Ishikawa (cell line): ENCODE measurements around the gene PEMT.

Source experiments
- CEBPB ChIP-seq: IDR thresholded peaks from 2 replicates; pipeline ENCODE4 v1.6.1; 2012
- CREB1 ChIP-seq: IDR thresholded peaks from 2 replicates; pipeline ENCODE4 v1.6.1; 2012; ENCODE audit warnings: low read depth
- EP300 ChIP-seq: IDR thresholded peaks from 2 replicates; pipeline ENCODE4 v1.6.1; 2012; ENCODE audit warnings: borderline replicate concordance
- FOXM1 ChIP-seq: IDR thresholded peaks from 2 replicates; pipeline ENCODE4 v1.6.1; 2012; ENCODE audit warnings: low read depth, borderline replicate concordance
- RAD21 ChIP-seq: IDR thresholded peaks from 2 replicates; pipeline ENCODE4 v1.6.1; 2012; ENCODE audit warnings: low read depth
- REST ChIP-seq: IDR thresholded peaks from 2 replicates; pipeline ENCODE4 v1.6.1; 2012; ENCODE audit warnings: low read depth, mild to moderate bottlenecking
- TAF1 ChIP-seq: IDR thresholded peaks from 2 replicates; pipeline ENCODE4 v1.6.1; 2012; ENCODE audit warnings: low read depth, mild to moderate bottlenecking
- TCF12 ChIP-seq: IDR thresholded peaks from 2 replicates; pipeline ENCODE4 v1.6.1; 2012; ENCODE audit warnings: low read depth
- TEAD4 ChIP-seq: IDR thresholded peaks from 2 replicates; pipeline ENCODE4 v1.6.1; 2012
- USF1 ChIP-seq: IDR thresholded peaks from 2 replicates; pipeline ENCODE4 v1.6.1; 2012
- YY1 ChIP-seq: IDR thresholded peaks from 2 replicates; pipeline ENCODE4 v1.6.1; 2012; ENCODE audit warnings: low read depth

GRCh38 chr17:17469996-17470395 is 121.5 kb downstream of the PEMT start:
- TF ChIP-seq EP300 (no peak), TCF12 (no peak), USF1 (no peak), TAF1 (no peak), RAD21 (no peak), TEAD4 (no peak), CEBPB (no peak), FOXM1 (no peak), REST (no peak), CREB1 (no peak), YY1 (no peak)
